OCI-LY3 (cell line): ENCODE measurements around the gene C12orf75.

Source experiments
- H2AFZ ChIP-seq: fragments of 200-600, 300-600 bp; shearing (Covaris generic); 2 replicates; pipeline ENCODE4 v1.6.0; 2014; ENCODE audit warnings: antibody characterized with exemption, low read depth, low read length
- H3K27ac ChIP-seq: fragments of 200-600, 300-600 bp; sonication (generic); 2 replicates; pipeline ENCODE4 v1.5.1; 2014; ENCODE audit warnings: mild to moderate bottlenecking, low read length, moderate library complexity, mixed read lengths
- H3K27me3 ChIP-seq: fragments of 200-600, 300-600 bp; sonication (generic); 2 replicates; pipeline ENCODE4 v1.6.1; 2014; ENCODE audit warnings: low read depth, low read length, mixed read lengths
- H3K36me3 ChIP-seq: fragments of 200-600, 300-600 bp; sonication (generic); replicated peaks from 2 replicates; pipeline ENCODE3; 2014; ENCODE audit warnings: low read depth, low read length, mixed read lengths
- H3K4me1 ChIP-seq: fragments of 300-600, 200-600 bp; sonication (generic); 2 replicates; pipeline ENCODE4 v1.6.1; 2014; ENCODE audit warnings: low read length, mixed read lengths
- H3K4me2 ChIP-seq: fragments of 200-600, 300-600 bp; sonication (generic); 2 replicates; pipeline ENCODE4 v1.6.1; 2014; ENCODE audit warnings: low read length, mixed read lengths
- H3K4me3 ChIP-seq: fragments of 300-600, 200-600 bp; sonication (generic); 2 replicates; pipeline ENCODE4 v1.5.1; 2014; ENCODE audit warnings: antibody characterized with exemption, mild to moderate bottlenecking, low read length, moderate library complexity
- H3K79me2 ChIP-seq: fragments of 300-600, 200-600 bp; shearing (Covaris generic); 2 replicates; pipeline ENCODE4 v1.6.1; 2014; ENCODE audit warnings: mild to moderate bottlenecking, low read length, mixed read lengths
- H3K9ac ChIP-seq: fragments of 300-600, 200-600 bp; shearing (Covaris generic); 2 replicates; pipeline ENCODE4 v1.6.0; 2014; ENCODE audit warnings: mild to moderate bottlenecking, low read length, moderate library complexity
- H3K9me3 ChIP-seq: fragments of 200-600, 300-600 bp; shearing (Covaris generic); 2 replicates; pipeline ENCODE4 v1.6.1; 2014; ENCODE audit warnings: low read length, mixed read lengths; ENCODE audit not compliant: insufficient read depth
- H4K20me1 ChIP-seq: fragments of 200-600, 300-600 bp; sonication (generic); 2 replicates; pipeline ENCODE4 v1.6.1; 2016; ENCODE audit warnings: low read length, mixed read lengths; ENCODE audit not compliant: insufficient read depth
- EZH2phosphoT487 ChIP-seq: fragments of 200-600 bp; shearing (Covaris generic); IDR thresholded peaks from 2 replicates; pipeline ENCODE4 v1.6.1; 2018; ENCODE audit warnings: antibody characterized with exemption, mixed run types, low read depth
- TF ChIP-seq, protein P1 (sequence below): fragments of 200-600, 300-600 bp; sonication (generic); IDR thresholded peaks from 2 replicates; pipeline ENCODE4 v1.5.1; 2014; ENCODE audit warnings: antibody characterized with exemption, low read length, low read depth

C12orf75 gene

DNA sequence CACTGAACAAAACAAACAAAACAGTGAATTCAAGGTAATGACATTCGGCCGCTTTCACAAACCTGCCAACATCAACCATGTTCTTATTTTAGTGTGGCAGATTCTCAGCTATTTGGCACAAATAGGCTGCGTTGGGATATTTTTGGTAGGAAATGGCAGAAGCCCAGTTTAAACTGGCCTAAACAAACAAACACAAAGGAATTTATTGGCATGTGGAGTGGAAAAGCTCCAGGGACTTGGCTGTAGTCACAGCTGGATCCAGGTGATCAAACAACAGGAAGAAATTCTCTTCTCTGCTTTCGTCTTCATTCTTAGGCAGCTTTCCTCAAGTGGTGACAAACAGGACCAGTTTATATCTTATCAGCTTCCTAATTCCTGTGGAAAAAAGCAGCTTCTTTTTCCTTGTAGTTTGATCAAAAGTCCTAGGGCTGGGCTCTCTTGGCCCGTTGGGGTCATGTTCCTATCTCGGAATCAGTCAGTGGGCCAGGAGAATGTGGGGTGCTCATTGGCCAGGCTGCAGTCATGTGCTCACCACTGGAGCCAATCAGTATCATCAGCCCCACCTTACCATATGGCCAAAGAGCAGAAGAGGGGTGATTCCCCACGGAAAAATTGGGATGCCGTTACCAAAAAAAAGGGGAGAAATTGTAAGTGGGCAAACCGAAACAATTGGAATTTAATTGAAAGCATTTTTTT, 22.6 kb downstream of the C12orf75 start:
- Histone ChIP-seq H3K27ac (no peak overlapping the region), H3K79me2 (no peaks in the 10 kb centered on the region), H3K4me2 (no peak overlapping the region)

DNA sequence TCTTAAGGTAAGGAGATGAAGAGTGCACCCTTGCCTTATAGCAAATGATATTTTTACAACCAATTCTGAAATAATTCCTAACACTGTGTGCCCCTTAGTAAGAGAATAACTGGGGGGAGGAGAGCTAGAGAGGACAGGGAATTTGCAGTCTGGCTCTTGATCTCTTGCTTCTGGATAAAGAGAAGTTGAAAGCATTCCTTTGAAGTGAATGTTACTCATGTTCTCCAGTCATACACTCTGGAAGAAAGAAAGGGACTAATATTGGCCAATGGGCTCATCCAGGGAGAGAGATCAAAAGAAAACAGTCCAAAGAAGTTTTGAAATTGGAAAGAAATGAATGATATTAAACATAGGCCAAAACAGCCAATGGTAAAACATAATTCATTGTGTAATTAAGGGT, 25.3 kb downstream of the C12orf75 start:
- H2AFZ ChIP-seq = no peak overlapping the region
- no peaks in the 10 kb centered on the region for H3K79me2 ChIP-seq
- no peaks in the 10 kb centered on the region for H3K36me3 ChIP-seq
- no peaks in the 10 kb centered on the region; the same call in 1 of the 2 replicates for H4K20me1 ChIP-seq
- H3K27me3 ChIP-seq = no peaks in the 10 kb centered on the region
- no peaks in the 10 kb centered on the region for H3K9me3 ChIP-seq
- no peak overlapping the region for H3K27ac ChIP-seq
- peaks cover 43% of the 10 kb centered on the region for H3K4me1 ChIP-seq
- no peak for TF ChIP-seq EZH2phosphoT487
- TF ChIP-seq, protein P1, sequence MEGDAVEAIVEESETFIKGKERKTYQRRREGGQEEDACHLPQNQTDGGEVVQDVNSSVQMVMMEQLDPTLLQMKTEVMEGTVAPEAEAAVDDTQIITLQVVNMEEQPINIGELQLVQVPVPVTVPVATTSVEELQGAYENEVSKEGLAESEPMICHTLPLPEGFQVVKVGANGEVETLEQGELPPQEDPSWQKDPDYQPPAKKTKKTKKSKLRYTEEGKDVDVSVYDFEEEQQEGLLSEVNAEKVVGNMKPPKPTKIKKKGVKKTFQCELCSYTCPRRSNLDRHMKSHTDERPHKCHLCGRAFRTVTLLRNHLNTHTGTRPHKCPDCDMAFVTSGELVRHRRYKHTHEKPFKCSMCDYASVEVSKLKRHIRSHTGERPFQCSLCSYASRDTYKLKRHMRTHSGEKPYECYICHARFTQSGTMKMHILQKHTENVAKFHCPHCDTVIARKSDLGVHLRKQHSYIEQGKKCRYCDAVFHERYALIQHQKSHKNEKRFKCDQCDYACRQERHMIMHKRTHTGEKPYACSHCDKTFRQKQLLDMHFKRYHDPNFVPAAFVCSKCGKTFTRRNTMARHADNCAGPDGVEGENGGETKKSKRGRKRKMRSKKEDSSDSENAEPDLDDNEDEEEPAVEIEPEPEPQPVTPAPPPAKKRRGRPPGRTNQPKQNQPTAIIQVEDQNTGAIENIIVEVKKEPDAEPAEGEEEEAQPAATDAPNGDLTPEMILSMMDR = no peak
- no peak overlapping the region for H3K9ac ChIP-seq
- no peak overlapping the region for H3K4me3 ChIP-seq
- no peak overlapping the region for H3K4me2 ChIP-seq

More for the DNA sequence above, 22.6 kb downstream of the C12orf75 start:
- H4K20me1 ChIP-seq = no peaks in the 10 kb centered on the region
- no peaks in the 10 kb centered on the region for H3K9me3 ChIP-seq
- TF ChIP-seq, protein P1 = no peak
- TF ChIP-seq EZH2phosphoT487 = no peak
- no peaks in the 10 kb centered on the region for H3K27me3 ChIP-seq
- H2AFZ ChIP-seq = no peak overlapping the region
- no peak overlapping the region for H3K9ac ChIP-seq
- H3K4me1 ChIP-seq = peaks cover 30% of the 10 kb centered on the region
- no peaks in the 10 kb centered on the region for H3K36me3 ChIP-seq
- no peak overlapping the region for H3K4me3 ChIP-seq

DNA sequence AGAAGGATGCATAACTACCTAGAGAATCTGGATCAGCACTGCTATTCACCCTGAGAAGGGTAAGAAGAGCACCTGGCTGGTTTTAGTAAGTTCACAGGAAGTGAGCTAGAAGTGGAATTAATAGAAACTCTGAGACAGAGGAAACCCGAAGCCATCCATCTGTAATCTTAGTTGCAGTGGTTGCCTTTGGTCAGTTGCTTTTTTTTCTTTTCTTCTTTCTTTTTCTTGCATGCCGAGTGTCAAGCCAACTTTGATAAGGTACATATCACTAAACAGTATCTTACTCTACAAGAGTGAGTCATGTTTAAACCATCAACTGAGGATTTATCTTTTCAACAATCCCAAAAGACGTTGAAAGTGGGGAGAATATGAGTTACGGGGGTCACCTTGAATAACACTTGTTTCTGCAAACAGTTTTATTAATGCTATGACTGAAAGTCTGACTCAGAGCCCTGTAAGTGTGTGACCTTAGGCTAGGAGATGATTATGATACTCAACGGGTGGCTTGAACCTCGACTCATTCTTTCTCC, 26.7 kb downstream of the C12orf75 start:
- Histone ChIP-seq H3K4me2 (peak overlapping the region; percentile 33; the same call in 1 of the 2 replicates), H3K27ac (no peak overlapping the region), H3K4me1 (peaks cover 34% of the 10 kb centered on the region), H2AFZ (no peak overlapping the region), H3K27me3 (no peaks in the 10 kb centered on the region), H3K79me2 (no peaks in the 10 kb centered on the region), H3K36me3 (no peaks in the 10 kb centered on the region), H3K9me3 (no peaks in the 10 kb centered on the region), H4K20me1 (no peaks in the 10 kb centered on the region; the same call in 1 of the 2 replicates), H3K9ac (no peak overlapping the region), H3K4me3 (no peak overlapping the region)
- no peak for TF ChIP-seq EZH2phosphoT487
- TF ChIP-seq, protein P1 = no peak

DNA sequence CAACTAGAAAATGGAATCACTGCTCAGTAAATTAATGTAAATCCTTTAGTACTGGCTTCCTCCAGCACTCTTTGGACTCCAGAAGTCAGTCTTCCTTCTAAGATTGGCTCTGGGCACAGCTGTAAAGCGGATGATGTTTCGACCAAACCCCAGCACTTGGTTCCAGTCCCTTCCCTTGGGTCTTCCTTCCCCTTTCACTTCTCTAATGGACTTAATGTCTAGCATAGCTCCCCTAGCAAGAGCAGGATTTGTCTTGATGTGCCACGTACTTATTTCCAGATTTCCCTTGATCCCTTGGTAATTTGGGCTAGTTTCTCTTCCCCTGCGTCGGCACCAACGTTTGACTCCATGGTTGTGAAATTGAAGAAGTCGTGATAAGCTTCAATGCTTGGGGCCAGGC, 28.3 kb downstream of the C12orf75 start:
- H3K79me2 ChIP-seq = no peaks in the 10 kb centered on the region
- H3K4me1 ChIP-seq = peaks cover 29% of the 10 kb centered on the region
- no peaks in the 10 kb centered on the region for H3K36me3 ChIP-seq
- no peaks in the 10 kb centered on the region for H3K9me3 ChIP-seq
- no peaks in the 10 kb centered on the region; the same call in 1 of the 2 replicates for H4K20me1 ChIP-seq
- H3K4me2 ChIP-seq = peak overlapping the region; percentile 57
- H3K27me3 ChIP-seq = no peaks in the 10 kb centered on the region
- H3K9ac ChIP-seq = no peak overlapping the region
- no peak overlapping the region for H2AFZ ChIP-seq
- TF ChIP-seq, protein P1 = no peak
- no peak for TF ChIP-seq EZH2phosphoT487
- H3K4me3 ChIP-seq = peak overlapping the region; percentile 22; the same call in 1 of the 2 replicates
- no peak overlapping the region for H3K27ac ChIP-seq
